Transverse colon (tissue), 4 donors: ENCODE measurements around the gene GRIFIN. TPM values are rescaled to one million over a fixed set of nuclear protein-coding genes. Genes with fewer than 3 reads are reported as not detected.

ENCODE experiments used
- DNase-seq: peaks from one replicate; pipeline ENCODE4 v3.0.0-alpha.2; 2019
- H3K27ac ChIP-seq, 4 donors: fragments of 200-600 bp; sonication (generic); 2 replicates each; pipeline ENCODE4 v1.5.1; 2016 to 2018; ENCODE audit warnings: inconsistent platforms in 4 of 4
- H3K27me3 ChIP-seq: fragments of 200-600 bp; sonication (generic); 2 replicates; pipeline ENCODE4 v1.5.1; 2017; ENCODE audit warnings: inconsistent platforms
- H3K36me3 ChIP-seq, 4 donors: fragments of 200-600 bp; sonication (generic); 2 replicates each; pipeline ENCODE4 v1.5.1; 2017 to 2019; ENCODE audit warnings: inconsistent platforms in 4 of 4
- H3K4me1 ChIP-seq, 4 donors: fragments of 200-600 bp; sonication (generic); 2 replicates each; pipeline ENCODE4 v1.5.1; 2017 to 2020; ENCODE audit warnings: inconsistent platforms in 4 of 4
- H3K4me3 ChIP-seq, 4 donors: fragments of 200-600 bp; sonication (generic); 1 replicate in 1 of 4; 2 replicates in 3 of 4; pipeline versions ENCODE4 v1.5.1 to v1.6.1; 2017 to 2019; ENCODE audit warnings: inconsistent platforms in 4 of 4
- H3K9me3 ChIP-seq, 2 donors: fragments of 200-600 bp; sonication (generic); 2 replicates each; pipeline ENCODE4 v1.5.1; 2017 to 2019; ENCODE audit warnings: inconsistent platforms in 2 of 2
- CTCF ChIP-seq, 5 experiments: fragments of 200-600 bp in 3 of 5; fragments of 450-650 bp in 2 of 5; sonication (generic) in 3 of 5; IDR thresholded peaks; 1 replicate in 2 of 5; 2 replicates in 3 of 5; pipeline ENCODE4 v1.5.1; 2016 to 2017; ENCODE audit warnings: antibody characterized with exemption in 5 of 5, inconsistent platforms in 3 of 5, mild to moderate bottlenecking in 2 of 5, moderate library complexity in 1 of 5
- EP300 ChIP-seq: sonication (generic); formaldehyde crosslinking; IDR thresholded peaks from one replicate; pipeline ENCODE4 v1.6.1; 2017; ENCODE audit warnings: antibody characterized with exemption, low read depth
- POLR2A ChIP-seq: fragments of 450-650 bp; IDR thresholded peaks from one replicate; pipeline ENCODE4 v1.6.1; 2016; ENCODE audit warnings: antibody characterized with exemption, mild to moderate bottlenecking, moderate library complexity
- POLR2AphosphoS5 ChIP-seq, 3 donors: sonication (generic); formaldehyde crosslinking; IDR thresholded peaks; one replicate each; pipeline ENCODE4 v1.6.1; 2016; ENCODE audit warnings: antibody characterized with exemption in 3 of 3
- WGBS, 2 donors: methylation state at CpG; one replicate each; pipeline ENCODE4 v1.1.5; 2018; ENCODE audit warnings: low coverage in 1 of 2; 5-methylcytosine and 5-hydroxymethylcytosine counted together
- in situ Hi-C, 4 donors: fragments of 200-750 bp; cut with MboI; loops; one replicate each; pipeline versions ENCODE4 v1.15.0 to v1.15.1; 2017; ENCODE audit warnings: low sequenced_read_pairs in 3 of 4, low pct_ligation_motif_present in 1 of 4, low pct_unique_long_range_greater_than_20kb in 1 of 4
- intact Hi-C: fragments of 100-400 bp; cut with DNase I; formaldehyde crosslinking; loops from one replicate; pipeline ENCODE4 v1.15.1; 2023; ENCODE audit warnings: low total_unique reads
- total RNA-seq, 4 donors: library from RNA; depleted of rRNA; stranded (reverse); fragments of >200 nt; gene quantifications; one replicate each; pipeline ENCODE4 v1.1.0, GENCODE V29; 2016

GRIFIN gene
- total RNA-seq, 4 donors from 2014 or later, result not detected

DNA sequence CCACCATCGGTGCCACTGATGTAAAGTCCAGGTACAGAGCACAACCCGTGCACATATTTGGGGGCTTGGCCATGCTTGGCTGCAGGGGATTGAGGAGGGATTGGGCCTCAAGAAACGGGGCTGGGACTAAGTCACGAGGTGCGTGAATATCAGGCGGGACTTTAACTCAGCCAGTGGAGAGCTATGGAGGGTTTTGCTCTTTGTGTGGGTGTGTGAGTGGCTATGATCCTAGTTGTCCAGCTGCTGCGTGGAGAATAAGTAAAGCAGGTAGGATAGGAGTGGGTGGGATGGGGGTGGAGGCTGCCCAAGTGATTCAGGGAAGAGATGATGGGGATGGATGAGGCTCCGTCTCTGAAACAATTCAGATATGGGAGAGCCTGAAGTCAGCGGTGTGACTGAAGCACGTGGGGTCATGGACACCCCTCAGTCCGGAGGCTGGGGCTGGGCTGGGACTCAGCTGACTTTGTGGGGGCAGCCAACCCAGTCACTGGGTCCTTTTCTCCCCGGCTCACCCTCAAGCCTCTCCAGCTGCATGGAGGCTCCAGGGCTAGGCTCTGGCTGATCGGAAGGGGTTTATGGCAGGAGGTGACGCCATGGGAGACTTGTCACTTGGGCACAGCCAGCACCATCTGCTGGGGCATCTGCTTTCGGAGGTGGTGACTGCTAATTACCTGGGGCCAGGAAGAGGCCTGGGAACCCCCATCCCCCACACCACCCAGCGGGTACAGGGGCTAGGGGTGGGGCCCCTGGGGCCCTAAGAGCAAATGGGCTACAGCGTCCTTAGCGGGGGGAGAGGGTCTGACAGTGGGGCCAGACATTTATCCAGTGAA lies 41.7 kb upstream of the GRIFIN start:
- H3K36me3 ChIP-seq, result no peaks in the 10 kb centered on the region
- H3K27me3 ChIP-seq, result peaks cover 15% of the 10 kb centered on the region
- peak overlapping the region in 2 of 4 donors; percentile 56 to 62 for H3K27ac ChIP-seq
- no peak for TF ChIP-seq POLR2AphosphoS5 (IDR thresholded peaks at IDR 0.05)
- no peak for TF ChIP-seq EP300
- no peak for TF ChIP-seq CTCF (IDR thresholded peaks at IDR 0.05)
- no peak for TF ChIP-seq POLR2A
- 46 to 54% methylated on average over 9 to 18 of the region's 18 CpGs for WGBS, 2 donors
- peaks cover 16 to 40% (median 30%) of the 10 kb centered on the region in 4 donors for H3K4me1 ChIP-seq
- no peaks in the 10 kb centered on the region for H3K9me3 ChIP-seq
- H3K4me3 ChIP-seq, result no peak overlapping the region
- in situ Hi-C loops (no loop called here), intact Hi-C loops (no loop called here)
- peak; percentile 74 for DNase-seq

GRCh38 chr7:2517026-2517425 lies 40.8 kb upstream of the GRIFIN start:
- no peak for DNase-seq
- WGBS, 2 donors, result 59% methylated on average over 8 of the region's 8 CpGs; no CpG with 5 or more reads in 1 of the 2 donors

GRCh38 chr7:2516194-2516555 lies 40.0 kb upstream of the GRIFIN start:
- 89% methylated on average over 8 of the region's 8 CpGs; no CpG with 5 or more reads in 1 of the 2 donors for WGBS, 2 donors
- TF ChIP-seq POLR2A, result no peak
- TF ChIP-seq EP300, result no peak
- TF ChIP-seq POLR2AphosphoS5 (IDR thresholded peaks at IDR 0.05), result no peak
- TF ChIP-seq CTCF (IDR thresholded peaks at IDR 0.05), result no peak
- peaks cover 18 to 40% (median 36%) of the 10 kb centered on the region in 4 donors for H3K4me1 ChIP-seq
- in situ Hi-C loops, result no loop called here
- H3K27ac ChIP-seq, result no peak overlapping the region
- H3K9me3 ChIP-seq, result no peaks in the 10 kb centered on the region
- no peak for DNase-seq
- peaks cover 7% of the 10 kb centered on the region for H3K27me3 ChIP-seq
- H3K4me3 ChIP-seq, result no peak overlapping the region
- intact Hi-C loops, result no loop called here
- H3K36me3 ChIP-seq, result no peaks in the 10 kb centered on the region

More at GRCh38 chr7:2517026-2517425, 40.8 kb upstream of the GRIFIN start:
- in situ Hi-C loops (no loop called here), intact Hi-C loops (no loop called here)
- H3K4me3 ChIP-seq, result no peak overlapping the region
- H3K4me1 ChIP-seq, result peaks cover 16 to 40% (median 32%) of the 10 kb centered on the region in 4 donors
- H3K27me3 ChIP-seq, result peaks cover 14% of the 10 kb centered on the region
- TF ChIP-seq EP300 (no peak), POLR2AphosphoS5 (IDR thresholded peaks at IDR 0.05) (no peak), CTCF (IDR thresholded peaks at IDR 0.05) (no peak), POLR2A (no peak)
- no peaks in the 10 kb centered on the region for H3K9me3 ChIP-seq
- no peak overlapping the region for H3K27ac ChIP-seq
- no peaks in the 10 kb centered on the region for H3K36me3 ChIP-seq

GRCh38 chr7:2515424-2516193 lies 39.4 kb upstream of the GRIFIN start:
- in situ Hi-C loops, result no loop called here

More at GRCh38 chr7:2515424-2516193, 39.4 kb upstream of the GRIFIN start:
- Histone ChIP-seq H3K9me3 (no peaks in the 10 kb centered on the region), H3K36me3 (no peaks in the 10 kb centered on the region), H3K27ac (no peak overlapping the region), H3K27me3 (peaks cover 7% of the 10 kb centered on the region), H3K4me1 (peaks cover 22 to 41% (median 39%) of the 10 kb centered on the region in 4 donors), H3K4me3 (no peak overlapping the region)
- DNase-seq, result no peak
- TF ChIP-seq EP300 (no peak), POLR2A (no peak), CTCF (IDR thresholded peaks at IDR 0.05) (no peak)
- intact Hi-C loops, result no loop called here
- 88% methylated on average over 15 of the region's 15 CpGs; no CpG with 5 or more reads in 1 of the 2 donors for WGBS, 2 donors
